Superior temporal gyrus (tissue), 1 donor: ENCODE data around the gene DNAJC7.
"Not testable (repeated sequence)": the region's sequence is repeated elsewhere in the genome, so short reads cannot be mapped to it uniquely, and the experiment has no call there.

Experiments
- DNase-seq: peaks from one replicate; pipeline ENCODE4 v3.0.0-alpha.2; 2016; ENCODE audit errors: extremely low spot score

Gene DNAJC7

DNA sequence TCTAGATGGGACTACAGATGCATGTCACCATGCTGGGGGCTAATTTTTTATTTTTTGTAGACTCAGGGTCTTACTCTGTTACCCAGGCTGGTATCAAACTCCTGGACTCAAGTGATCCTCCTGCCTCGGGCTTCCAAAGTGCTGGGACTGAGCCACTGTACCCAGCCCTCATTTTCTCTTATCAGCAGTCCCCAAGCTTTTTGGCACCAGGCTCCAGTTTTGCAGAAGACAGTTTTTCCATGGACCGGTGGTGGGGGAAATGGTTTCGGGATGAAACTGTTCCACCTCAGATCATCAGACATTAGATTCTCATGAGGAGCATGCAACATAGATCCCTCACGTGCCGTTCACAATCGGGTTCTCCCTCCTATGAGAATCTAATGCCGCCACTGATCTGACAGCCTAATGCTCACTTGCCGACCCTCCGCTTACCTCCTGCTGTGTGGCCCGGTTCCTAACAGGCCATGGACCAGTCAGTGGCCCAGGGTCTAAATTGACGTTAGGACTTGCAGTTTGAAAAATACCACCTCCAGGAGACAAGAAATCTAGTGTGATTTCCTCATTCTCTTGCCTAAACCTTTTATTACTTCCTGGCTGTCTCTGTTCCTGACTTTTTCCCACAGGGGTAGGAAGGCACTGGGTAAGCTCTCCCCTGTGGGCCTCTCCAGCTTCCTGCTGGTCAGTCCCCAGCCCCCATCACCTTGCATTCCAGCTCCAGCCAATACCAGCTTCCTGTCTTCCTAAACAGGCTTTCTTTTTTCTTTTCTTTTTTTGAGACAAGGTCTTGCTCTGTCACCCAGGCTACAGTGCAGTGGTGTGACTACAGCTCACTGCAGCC is 60.0 kb downstream of the DNAJC7 start:
- no peak for DNase-seq

DNA sequence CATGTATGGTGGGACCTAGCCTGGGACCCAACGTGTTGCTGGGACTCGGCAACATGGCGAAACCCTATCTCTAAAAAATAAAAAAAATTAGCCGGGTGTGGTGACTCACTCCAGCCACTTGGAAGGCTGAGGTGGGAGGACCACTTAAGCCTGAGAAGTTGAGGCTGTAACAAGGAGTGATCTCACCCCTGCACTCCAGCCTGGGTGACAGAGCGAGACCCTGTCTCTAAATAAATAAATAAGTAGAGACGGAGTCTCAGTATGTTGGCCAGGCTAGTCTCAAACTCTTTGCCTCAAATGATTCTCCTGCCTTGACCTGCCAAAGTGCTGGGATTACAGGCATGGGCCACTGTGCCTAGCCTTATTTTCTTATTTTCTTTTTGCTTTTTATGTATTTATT is 60.7 kb downstream of the DNAJC7 start:
- DNase-seq: no peak

DNA sequence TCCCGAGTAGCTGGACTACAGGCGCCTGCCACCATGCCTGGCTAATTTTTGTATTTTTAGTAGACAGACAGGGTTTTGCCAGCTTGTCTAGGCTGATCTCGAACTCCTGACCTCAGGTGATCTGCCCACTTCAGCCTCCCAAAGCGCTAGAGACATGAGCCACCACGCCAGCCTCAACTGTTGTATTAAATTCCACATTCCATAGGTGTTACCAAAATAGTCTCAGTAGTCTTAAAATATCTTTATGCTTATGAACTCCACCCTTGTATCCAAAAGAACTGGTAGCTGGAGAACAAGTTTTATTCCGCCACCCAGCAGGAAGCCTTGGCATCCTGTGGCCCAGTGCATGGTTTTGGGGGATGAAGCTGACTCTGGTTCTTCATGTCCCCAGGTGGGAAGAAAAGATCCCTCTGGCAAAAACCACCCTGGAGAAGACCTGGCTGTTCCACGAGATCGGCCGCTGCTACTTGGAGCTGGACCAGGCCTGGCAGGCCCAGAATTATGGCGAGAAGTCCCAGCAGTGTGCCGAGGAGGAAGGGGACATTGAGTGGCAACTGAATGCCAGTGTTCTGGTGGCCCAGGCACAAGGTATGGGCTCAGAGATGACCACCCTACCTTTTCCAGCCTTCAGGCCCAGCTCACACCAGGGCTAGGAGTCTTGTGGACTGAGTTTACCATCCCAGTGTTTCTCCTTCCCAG is 68.3 kb downstream of the DNAJC7 start:
- no peak for DNase-seq

DNA sequence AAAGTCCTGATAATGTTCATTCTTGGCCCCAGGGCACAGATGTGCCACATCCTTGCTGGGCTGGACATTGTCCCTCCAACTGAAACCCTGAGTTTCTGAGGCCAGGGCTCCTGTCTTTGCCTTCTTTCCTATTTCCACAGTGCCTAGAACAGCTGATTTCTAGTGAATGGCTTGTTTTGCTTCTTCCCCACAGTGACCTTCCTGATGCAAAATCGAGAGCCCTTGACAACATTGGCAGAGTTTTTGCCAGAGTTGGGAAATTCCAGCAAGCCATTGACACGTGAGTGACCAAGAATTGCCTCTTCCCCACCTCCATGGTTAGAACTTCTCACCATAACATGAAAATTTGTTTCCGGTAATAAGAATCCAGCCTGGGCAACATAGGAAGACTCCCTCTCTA is 72.3 kb downstream of the DNAJC7 start:
- DNase-seq: no peak

DNA sequence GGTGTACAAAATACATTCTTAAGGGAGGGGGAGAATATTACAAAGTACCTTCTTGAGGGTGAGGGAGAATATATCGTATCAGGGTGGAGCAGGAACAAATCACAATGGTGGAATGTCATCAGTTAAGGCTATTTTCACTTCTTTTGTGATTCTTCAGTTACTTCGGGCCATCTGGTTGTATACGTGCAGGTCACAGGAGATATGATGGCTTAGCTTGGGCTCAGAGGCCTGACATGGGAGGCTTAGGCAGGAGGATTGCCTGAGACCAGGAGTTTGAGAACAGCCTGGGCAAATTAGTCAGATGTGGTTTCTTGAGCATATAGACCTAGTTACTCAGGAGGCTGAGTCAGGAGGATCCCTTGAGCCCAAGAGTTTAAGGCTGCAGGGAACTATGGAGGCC is 73.7 kb downstream of the DNAJC7 start:
- no peak for DNase-seq

DNA sequence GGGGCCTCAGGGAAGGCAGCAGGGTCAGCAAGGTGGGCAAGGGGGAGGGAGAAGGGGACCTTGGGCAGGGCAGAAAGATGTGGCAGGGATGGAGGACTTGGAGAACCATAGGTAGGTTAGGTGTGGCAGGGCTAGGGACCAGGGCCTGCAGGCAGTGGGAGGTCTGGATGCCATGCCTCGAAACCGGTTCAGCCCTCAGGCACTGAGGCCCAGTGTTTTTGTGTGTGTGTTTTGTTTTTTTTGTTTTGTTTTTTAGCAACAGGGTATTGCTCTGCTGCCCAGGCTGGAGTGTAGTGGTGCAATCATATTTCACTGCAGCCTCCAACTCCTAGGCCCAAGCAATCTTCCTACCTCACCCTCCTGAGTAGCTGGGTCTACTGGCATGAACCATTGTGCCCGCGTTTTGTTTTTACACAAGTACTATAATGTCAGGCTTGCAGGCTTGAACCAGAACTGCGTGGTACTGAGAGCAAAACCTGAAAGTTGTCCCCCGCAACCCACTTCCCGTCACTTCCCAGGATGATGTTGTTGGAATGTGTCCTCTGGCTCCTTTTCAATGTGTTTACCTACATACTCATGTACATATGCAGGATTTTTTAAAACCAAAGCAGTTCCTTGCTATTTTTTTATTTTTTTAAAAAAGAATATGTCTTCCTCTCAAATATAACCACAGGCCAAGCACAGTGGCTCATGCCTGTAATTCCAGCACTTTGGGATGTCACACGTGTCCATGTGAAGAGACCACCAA is 74.4 kb downstream of the DNAJC7 start:
- no peak for DNase-seq

DNA sequence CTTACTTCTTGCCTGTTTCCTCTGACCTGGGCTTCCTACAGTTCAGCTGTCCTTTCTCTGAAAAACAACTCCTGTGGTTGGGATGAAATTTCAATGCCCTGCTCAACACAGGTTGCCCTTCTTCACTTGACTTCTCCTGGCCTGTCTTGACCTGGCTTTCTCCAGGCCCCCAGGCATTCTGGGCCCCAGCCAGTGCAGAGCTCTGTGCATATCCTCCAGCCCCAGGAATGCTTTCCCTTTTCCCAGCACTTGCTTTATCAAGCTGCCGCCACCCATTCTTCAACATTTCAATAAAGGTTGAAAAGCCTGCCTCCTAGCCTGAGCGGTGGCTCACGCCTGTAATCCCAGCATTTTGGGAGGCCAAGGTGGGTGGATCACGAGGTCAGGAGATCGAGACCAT is 76.1 kb downstream of the DNAJC7 start:
- DNase-seq: no peak

DNA sequence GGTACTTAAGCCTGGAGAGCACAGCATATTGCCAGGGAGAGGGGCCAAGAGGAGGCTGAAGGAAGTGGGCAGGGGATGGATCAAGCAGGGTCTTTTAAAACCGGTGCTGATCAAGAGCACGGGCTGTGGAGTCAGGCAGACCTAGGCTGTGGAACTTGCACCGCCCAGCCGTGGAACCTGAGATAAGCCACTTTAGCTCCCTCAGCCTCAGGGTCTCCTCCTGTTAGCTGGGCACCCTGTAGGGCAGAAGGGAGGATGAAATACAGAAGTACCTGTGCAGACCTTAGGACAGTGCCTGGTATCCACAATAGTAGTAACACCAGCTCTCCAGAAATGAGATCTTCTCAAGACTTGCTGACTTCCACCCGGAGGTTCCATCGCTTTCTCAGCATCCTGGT is 77.5 kb downstream of the DNAJC7 start:
- DNase-seq: no peak

DNA sequence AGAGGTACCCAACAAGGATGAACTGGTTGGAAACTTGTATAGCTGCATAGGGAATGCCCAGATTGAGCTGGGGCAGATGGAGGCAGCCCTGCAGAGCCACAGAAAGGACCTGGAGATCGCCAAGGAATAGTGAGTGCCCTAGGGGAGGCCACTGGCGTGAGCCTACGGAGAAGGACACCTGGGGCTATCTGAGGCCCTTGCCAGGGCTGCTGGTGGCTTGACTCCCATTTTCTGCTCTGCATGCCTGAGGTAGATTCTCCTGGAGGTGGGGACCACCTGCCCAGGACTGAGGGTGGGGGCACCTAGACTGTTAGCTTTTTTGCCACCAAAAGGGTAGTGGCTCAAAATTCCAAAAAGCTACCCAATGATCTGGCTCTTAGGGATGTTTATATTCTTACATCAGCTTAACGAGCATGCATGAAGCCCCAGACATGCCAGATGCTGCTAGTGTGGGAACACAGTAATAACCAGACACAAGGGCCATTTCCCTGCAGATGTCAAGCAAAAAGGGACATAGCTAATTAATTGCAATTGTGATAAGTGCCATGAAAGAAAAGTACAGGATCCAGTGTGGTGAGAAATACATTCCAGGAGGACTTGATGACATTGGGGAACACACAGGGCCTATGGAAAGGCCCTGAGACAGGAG is 78.1 kb downstream of the DNAJC7 start:
- DNase-seq: no peak

DNA sequence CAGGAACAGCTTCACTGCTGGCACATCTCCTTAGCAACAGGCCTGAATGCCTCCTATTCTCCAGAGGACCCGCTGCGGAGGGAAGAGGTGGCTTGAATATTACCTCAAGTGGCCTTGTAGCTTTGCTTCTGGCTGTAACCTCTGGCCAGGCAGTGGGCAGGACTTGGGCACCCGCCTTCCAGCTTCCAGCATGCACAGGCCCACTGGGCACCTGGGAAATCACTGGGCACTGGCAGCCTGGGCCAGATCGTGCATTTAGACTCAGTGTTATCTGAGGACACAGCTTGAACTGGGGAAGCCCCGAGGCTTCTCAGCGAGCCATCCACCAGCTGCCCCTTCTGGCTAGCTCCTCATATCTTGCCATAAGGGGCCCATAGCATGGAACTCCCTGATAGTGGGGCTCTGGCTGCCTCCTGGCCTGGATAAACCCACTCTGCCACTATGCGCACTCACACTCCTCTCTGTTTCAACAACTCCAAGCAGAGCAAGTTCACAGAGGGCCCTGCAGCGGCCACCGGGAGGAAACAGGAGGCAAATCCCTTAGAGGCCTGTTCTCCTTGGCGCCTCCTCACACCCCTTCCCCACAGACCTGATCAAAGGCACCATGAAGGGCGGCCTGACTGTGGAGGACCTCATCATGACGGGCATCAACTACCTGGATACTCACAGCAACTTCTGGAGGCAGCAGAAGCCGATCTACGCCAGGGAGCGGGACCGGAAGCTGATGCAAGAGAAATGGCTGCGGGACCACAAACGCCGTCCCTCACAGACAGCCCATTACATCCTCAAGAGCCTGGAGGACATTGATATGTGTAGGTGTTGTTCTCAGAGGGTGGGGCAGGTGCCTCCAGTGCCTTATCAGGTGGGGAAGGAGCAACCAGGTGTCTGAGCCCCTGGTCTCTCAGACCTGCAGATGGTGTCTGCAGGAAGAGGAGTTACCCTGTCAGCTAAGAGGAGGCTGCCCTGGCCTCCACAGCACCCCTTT is 79.0 kb downstream of the DNAJC7 start:
- DNase-seq: no peak

DNA sequence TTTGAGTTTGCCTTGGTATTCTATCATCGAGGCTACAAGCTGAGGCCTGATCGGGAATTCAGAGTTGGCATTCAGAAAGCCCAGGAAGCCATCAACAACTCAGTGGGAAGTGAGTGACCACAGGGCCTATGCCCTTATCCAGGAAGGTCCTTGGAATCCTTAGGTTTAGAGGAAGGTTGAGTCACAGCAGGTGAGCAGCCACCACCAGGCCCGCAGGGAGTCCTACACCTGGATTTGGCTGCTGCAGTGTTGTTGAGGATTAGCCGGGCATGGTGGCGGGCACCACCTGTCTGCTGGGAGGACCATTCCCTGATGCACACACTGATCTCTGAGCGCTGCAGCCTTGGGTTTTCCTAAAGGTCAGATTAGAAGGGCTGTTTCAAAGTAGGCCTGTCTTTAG is 81.6 kb downstream of the DNAJC7 start:
- no peak for DNase-seq

DNA sequence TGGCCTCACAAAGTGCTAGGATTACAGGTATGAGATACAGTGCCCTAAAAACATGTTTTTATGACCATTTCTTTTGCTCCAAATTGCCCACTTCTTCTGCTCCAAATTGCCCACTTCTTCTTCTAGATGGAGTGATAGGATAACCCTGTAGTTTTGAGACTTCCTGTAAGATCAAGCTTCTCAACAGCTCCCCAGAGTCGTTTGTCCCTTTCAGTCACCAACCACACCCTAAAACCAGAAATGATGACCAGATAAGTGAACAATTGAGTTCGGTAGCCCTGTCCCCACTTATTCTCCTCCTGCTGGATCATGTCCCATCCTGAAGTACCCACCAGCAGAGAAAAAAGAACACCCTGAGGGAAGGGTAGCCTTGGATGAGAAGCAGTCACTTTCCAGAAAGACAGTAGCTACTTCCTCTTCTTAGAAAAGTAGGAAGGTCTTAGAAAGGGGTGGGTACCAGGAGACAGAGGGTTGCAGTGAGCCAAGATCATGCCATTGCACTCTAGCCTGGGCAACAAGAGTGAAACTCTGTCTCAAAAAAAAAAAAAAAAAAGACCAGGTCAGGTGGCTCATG is 84.3 kb downstream of the DNAJC7 start:
- DNase-seq: no peak

DNA sequence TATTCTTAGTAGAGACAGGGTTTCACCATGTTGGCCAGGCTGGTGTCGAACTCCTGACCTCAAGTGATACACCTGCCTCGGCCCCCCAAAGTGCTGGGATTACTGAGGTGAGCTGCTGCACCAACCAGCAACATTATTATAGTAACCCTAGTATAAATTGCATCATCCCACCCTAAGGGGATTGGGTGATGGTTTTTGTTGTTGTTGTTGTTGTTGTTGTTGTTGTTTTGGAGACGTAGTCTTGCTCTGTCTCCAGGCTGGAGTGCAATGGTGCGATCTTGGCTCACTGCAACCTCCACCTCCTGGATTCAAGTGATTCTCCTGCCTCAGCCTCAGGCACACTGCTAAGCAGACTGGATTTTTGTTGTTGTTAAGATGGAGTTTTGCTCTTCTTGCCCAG is 85.5 kb downstream of the DNAJC7 start:
- not testable (repeated sequence) for DNase-seq

DNA sequence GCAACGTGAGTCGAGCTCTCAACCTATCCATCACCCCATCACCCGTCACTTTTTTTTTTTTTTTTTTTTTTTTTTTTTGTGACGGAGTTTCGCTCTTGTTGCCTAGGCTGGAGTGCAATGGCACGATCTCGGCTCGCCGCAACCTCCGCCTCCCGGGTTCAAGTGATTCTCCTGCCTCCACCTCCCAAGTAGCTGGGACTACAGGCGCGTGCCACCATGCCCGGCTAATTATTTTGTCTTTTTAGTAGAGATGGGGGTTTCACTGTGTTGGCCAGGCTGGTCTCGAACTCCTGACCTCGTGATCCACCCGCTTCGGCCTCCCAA is 86.4 kb downstream of the DNAJC7 start:
- DNase-seq: not testable (repeated sequence)

DNA sequence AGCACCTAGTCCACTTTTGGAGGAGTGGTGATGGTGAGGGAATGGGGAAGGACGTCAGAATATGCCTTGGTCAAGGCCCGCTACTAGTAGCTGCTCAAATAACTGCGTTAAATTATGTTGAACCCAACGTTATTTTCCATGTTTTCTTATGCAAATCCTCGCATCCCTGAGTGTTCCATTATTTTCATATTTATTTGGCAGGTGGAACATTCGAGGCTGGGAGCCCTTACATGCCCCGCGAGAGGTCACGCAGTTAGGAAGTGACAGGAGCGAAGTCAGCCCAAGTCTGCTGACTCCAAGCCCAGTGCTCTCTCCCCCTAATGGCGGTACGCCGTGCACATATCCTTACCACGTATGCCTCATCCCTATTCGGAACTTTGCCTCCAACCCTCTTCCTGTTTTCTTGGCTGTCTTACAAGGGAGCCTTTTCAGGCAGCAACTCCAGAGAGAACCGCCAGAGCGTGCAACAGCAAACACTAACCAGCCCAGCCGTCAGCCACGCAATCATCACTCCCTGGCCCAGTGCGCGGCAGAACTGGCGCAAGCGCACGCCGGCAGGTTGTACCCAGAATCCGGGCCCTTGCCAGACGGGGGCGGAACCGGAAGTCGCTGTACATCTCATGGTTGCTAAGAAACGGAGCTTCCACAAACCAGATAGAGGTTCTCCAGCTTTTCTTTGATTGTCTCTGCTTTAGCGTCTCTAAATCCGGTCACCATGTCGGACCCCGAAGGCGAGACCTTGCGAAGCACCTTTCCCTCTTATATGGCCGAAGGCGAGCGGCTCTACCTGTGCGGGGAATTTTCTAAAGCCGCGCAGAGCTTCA is 87.0 kb downstream of the DNAJC7 start, which contains the start of gene ODAD4:
Gene ODAD4 (plus strand): TSS at position 609 of the 824 bp plus-strand sequence. CDS start 107 bp downstream, at position 716.
- peak; percentile 97 for DNase-seq

DNA sequence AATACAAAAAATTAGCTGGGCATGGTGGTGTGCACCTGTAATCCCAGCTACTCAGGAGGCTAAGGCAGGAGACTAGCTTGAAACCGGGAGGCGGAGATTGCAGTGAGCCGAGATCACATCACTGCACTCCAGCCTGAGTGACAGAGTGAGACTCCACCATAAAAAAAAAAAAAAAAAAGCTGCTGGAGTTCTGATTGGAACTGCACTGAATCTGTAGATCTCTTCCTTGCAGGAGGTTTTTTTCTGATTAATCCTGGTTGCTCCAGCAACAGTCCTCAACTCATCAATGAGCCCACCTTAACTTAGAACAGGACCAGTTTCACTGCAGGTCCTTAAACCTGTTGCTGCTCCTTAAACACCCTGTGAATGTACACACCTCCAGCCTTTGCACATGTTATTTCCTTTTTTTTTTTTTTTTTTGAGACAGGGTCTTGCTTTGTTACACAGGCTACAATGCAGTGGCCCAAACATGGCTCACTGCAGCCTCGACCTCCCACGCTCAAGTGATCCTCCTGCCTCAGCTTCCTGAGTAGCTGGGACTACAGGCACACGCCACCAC is 88.5 kb downstream of the DNAJC7 start:
- DNase-seq: no peak
